ENCODE measurements around the gene SET. TPM values are rescaled to one million over a fixed set of nuclear protein-coding genes. Genes with fewer than 3 reads are reported as not detected.

Gene SET
- total RNA-seq, 1 experiment from 2014 or later = 422 TPM

DNA sequence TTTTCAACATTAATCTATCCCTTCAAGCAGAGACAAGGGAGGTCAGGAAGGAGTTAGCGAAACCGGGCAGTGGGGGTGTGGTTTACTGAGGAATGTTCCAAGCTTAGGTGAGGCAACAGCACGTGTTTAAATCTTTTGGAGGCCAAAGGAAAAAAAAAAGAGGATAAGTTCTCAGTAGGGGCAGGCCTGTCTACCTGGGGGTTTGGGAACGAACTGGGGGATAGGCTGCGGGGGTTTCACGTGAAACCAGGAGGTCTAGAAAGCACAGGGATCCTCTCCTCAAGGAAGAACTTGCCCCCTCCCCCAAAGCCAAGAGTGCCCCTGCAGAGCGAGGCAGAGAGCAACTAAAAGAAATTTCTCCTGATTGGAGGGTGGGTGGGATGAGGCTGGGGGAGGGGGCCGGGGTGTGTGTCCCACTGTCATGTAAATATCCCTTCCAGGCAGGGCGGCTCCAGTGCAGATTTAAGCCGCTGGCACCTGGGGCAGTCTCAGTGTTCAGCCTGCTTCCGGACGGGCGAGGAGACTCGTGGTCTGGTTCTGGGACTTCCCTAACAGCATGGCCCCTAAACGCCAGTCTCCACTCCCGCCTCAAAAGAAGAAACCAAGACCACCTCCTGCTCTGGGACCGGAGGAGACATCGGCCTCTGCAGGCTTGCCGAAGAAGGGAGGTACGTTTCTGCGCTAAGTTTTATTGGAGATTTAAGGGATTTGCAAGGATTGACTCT lies 5.5 kb upstream of the SET start:
- H3K27ac ChIP-seq (ENCODE audit: low read length) = peak overlapping the region; percentile 86
- ChIA-PET POLR2A (no interaction called here), CTCF (no interaction called here)
- ATAC-seq = no peak
- no peaks in the 10 kb centered on the region for H3K27me3 ChIP-seq (ENCODE audit: control insufficient read depth, insufficient read depth, low read length)
- intact Hi-C loops (cut with micrococcal nuclease; ENCODE audit: unreplicated experiment) = no loop called here
- peak overlapping the region; percentile 52 to 80 for H3K4me3 ChIP-seq (ENCODE audit: low read depth in 2 of 2, low read length in 2 of 2)
- DNase-seq (ENCODE audit: low read depth, low spot score) = no peak
- TF ChIP-seq, protein P1, sequence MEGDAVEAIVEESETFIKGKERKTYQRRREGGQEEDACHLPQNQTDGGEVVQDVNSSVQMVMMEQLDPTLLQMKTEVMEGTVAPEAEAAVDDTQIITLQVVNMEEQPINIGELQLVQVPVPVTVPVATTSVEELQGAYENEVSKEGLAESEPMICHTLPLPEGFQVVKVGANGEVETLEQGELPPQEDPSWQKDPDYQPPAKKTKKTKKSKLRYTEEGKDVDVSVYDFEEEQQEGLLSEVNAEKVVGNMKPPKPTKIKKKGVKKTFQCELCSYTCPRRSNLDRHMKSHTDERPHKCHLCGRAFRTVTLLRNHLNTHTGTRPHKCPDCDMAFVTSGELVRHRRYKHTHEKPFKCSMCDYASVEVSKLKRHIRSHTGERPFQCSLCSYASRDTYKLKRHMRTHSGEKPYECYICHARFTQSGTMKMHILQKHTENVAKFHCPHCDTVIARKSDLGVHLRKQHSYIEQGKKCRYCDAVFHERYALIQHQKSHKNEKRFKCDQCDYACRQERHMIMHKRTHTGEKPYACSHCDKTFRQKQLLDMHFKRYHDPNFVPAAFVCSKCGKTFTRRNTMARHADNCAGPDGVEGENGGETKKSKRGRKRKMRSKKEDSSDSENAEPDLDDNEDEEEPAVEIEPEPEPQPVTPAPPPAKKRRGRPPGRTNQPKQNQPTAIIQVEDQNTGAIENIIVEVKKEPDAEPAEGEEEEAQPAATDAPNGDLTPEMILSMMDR (IDR thresholded peaks at IDR 0.05) = no peak
- TF ChIP-seq REST (IDR thresholded peaks at IDR 0.05; ENCODE audit: insufficient read depth in 1 of 2, low read depth in 2 of 2, low read length in 1 of 2) (no peak), TCF7L2 (IDR thresholded peaks at IDR 0.05; ENCODE audit: low read depth, low read length) (no peak), SIN3A (IDR thresholded peaks at IDR 0.05; ENCODE audit: borderline replicate concordance, insufficient read depth, low read depth, low read length) (no peak), POLR2AphosphoS5 (IDR thresholded peaks at IDR 0.05; ENCODE audit: low read depth, low read length) (no peak)
- H3K9me3 ChIP-seq (ENCODE audit: control insufficient read depth, insufficient read depth, low read depth, low read length) = no peaks in the 10 kb centered on the region
- in situ Hi-C loops (cut with HindIII; ENCODE audit: low pct_unique_long_range_greater_than_20kb, low sequenced_read_pairs) = no loop called here
- H3K4me1 ChIP-seq (ENCODE audit: control insufficient read depth, insufficient read depth, low read length) = peaks cover 30% of the 10 kb centered on the region
- no peaks in the 10 kb centered on the region for H3K36me3 ChIP-seq (ENCODE audit: control insufficient read depth, insufficient read depth, low read length)
- BruUV-seq (replicated peaks) = no TSS peak

DNA sequence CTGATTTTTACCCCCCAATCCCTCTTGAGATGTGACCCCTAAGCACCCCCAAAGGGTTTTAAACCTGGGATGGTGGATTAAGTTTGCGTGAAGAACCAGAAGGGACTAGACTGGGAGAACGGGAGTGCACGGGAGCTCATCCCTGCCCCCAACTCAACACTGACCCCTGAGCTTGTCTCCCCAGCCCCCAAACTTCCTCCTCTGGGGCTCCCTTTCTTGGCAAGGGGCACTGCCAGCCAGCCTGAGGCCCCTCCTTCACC lies 5.0 kb upstream of the SET start:
- TSS peak; percentile 91 for BruUV-seq (replicated peaks)
- no peak for DNase-seq (ENCODE audit: low read depth, low spot score)
- in situ Hi-C loops (cut with HindIII; ENCODE audit: low pct_unique_long_range_greater_than_20kb, low sequenced_read_pairs) (no loop called here), intact Hi-C loops (cut with micrococcal nuclease; ENCODE audit: unreplicated experiment) (no loop called here)
- Histone ChIP-seq H3K27ac (ENCODE audit: low read length) (peak overlapping the region; percentile 86), H3K4me3 (ENCODE audit: low read depth in 2 of 2, low read length in 2 of 2) (peak overlapping the region; percentile 52 to 80), H3K27me3 (ENCODE audit: control insufficient read depth, insufficient read depth, low read length) (no peaks in the 10 kb centered on the region), H3K4me1 (ENCODE audit: control insufficient read depth, insufficient read depth, low read length) (peaks cover 30% of the 10 kb centered on the region), H3K36me3 (ENCODE audit: control insufficient read depth, insufficient read depth, low read length) (no peaks in the 10 kb centered on the region), H3K9me3 (ENCODE audit: control insufficient read depth, insufficient read depth, low read depth, low read length) (no peaks in the 10 kb centered on the region)
- no peak for TF ChIP-seq POLR2AphosphoS5 (IDR thresholded peaks at IDR 0.05; ENCODE audit: low read depth, low read length)
- no peak for TF ChIP-seq SIN3A (IDR thresholded peaks at IDR 0.05; ENCODE audit: borderline replicate concordance, insufficient read depth, low read depth, low read length)
- no peak for TF ChIP-seq TCF7L2 (IDR thresholded peaks at IDR 0.05; ENCODE audit: low read depth, low read length)
- TF ChIP-seq, protein P1 (IDR thresholded peaks at IDR 0.05) = no peak
- no peak for TF ChIP-seq REST (IDR thresholded peaks at IDR 0.05; ENCODE audit: insufficient read depth in 1 of 2, low read depth in 2 of 2, low read length in 1 of 2)
- CTCF ChIA-PET = no interaction called here
- ATAC-seq = no peak; the same call in 1 of the 2 replicates
- POLR2A ChIA-PET = no interaction called here
